GM12878 (cell line): Measurements from ENCODE around the gene TULP4. TPM values are rescaled to one million over a fixed set of nuclear protein-coding genes. Genes with fewer than 3 reads are reported as not detected.
A peak's percentile ranks its signal among the peaks of the same experiment; 100 is the strongest.

Experiments
- ATAC-seq: fragments of 200-7000 bp; cut with Tn5 transposase; 3 replicates; pipeline ENCODE4 v1.9.1; 2020; ENCODE audit warnings: mild to moderate bottlenecking, moderate library complexity
- BruUV-seq: library from RNA; stranded (reverse); fragments of 400-500 nt; replicated peaks from 2 replicates; lab custom pipeline; 2021; lab: Mats Ljungman, UMichigan
- CTCF ChIA-PET: fragments of 300-600 bp; sonication (Branson Sonifier 250); formaldehyde crosslinking; extraction: SDS; loops from one replicate; lab custom pipeline; 2021; ENCODE audit warnings: inconsistent platforms; lab: Yijun Ruan, JAX
- POLR2A ChIA-PET: fragments of 350-600 bp; formaldehyde crosslinking; extraction: SDS; loops from one replicate; lab custom pipeline; 2021; ENCODE audit warnings: inconsistent platforms; lab: Charles Lee
- RAD21 ChIA-PET: fragments of 300-600 bp; sonication (Branson Sonifier 250); formaldehyde crosslinking; loops from one replicate; lab custom pipeline; 2023; ENCODE audit warnings: antibody characterized with exemption; ENCODE audit not compliant: unreplicated experiment; lab: Charles Lee
- SMC1A ChIA-PET: fragments of 300-600 bp; sonication (Branson Sonifier 250); formaldehyde crosslinking; loops from one replicate; lab custom pipeline; 2023; ENCODE audit not compliant: unreplicated experiment, uncharacterized antibody; lab: Charles Lee
- DNase-seq: peaks from one replicate; pipeline ENCODE4 v3.0.0-alpha.2; 2011; ENCODE audit warnings: low read depth, low spot score
- FAIRE-seq: peaks from 3 replicates; lab custom pipeline; 2011; peaks lifted over from hg19 to GRCh38; lab: Jason Lieb, UNC
- H2AFZ ChIP-seq: 2 replicates; pipeline ENCODE4 v1.6.0; 2011; ENCODE audit warnings: low read depth, low read length, control low read depth; ENCODE audit not compliant: control insufficient read depth
- H3K27ac ChIP-seq: 2 replicates; pipeline ENCODE4 v1.5.1; 2011; ENCODE audit warnings: control low read depth; ENCODE audit not compliant: control insufficient read depth, insufficient read depth
- H3K27me3 ChIP-seq, 2 experiments: replicated peaks in 1 of 2; 2 replicates each; pipeline versions ENCODE4 v1.6.0 to v1.6.1; 2011; ENCODE audit warnings: low read length in 1 of 2; ENCODE audit not compliant: control insufficient read depth in 2 of 2, insufficient read depth in 2 of 2
- H3K36me3 ChIP-seq, 2 experiments: 2 replicates each; pipeline ENCODE4 v1.5.1; 2011; ENCODE audit warnings: low read length in 1 of 2; ENCODE audit not compliant: control insufficient read depth in 2 of 2, insufficient read depth in 2 of 2
- H3K4me1 ChIP-seq: 2 replicates; pipeline ENCODE4 v1.6.1; 2011; ENCODE audit warnings: mild to moderate bottlenecking, low read length, moderate library complexity, mixed read lengths; ENCODE audit not compliant: control insufficient read depth, insufficient read depth
- H3K4me2 ChIP-seq: 2 replicates; pipeline ENCODE4 v1.6.0; 2011; ENCODE audit warnings: control low read depth; ENCODE audit not compliant: control insufficient read depth, insufficient read depth
- H3K4me3 ChIP-seq: fragments of 200-600 bp; sonication (generic); 2 replicates; pipeline ENCODE4 v1.5.1; 2016
- H3K79me2 ChIP-seq: 2 replicates; pipeline ENCODE4 v1.6.0; 2011; ENCODE audit warnings: low read length; ENCODE audit not compliant: control insufficient read depth, insufficient read depth
- H3K9ac ChIP-seq: 2 replicates; pipeline ENCODE4 v1.8.0; 2011; ENCODE audit warnings: low read length, control low read depth, mixed read lengths; ENCODE audit not compliant: control insufficient read depth, insufficient read depth
- H3K9me3 ChIP-seq: replicated peaks from 3 replicates; pipeline ENCODE4 v1.5.1; 2011; ENCODE audit warnings: mild to moderate bottlenecking, low read length; ENCODE audit not compliant: control insufficient read depth, insufficient read depth
- H4K20me1 ChIP-seq: 2 replicates; pipeline ENCODE4 v1.6.0; 2011; ENCODE audit not compliant: control insufficient read depth, insufficient read depth
- CBX5 ChIP-seq: sonication (generic); IDR thresholded peaks from 2 replicates; pipeline ENCODE4 v1.6.1; 2016; ENCODE audit warnings: low read depth, moderate library complexity, mild to moderate bottlenecking, inconsistent platforms
- CHD1 ChIP-seq: IDR thresholded peaks from 2 replicates; pipeline ENCODE4 v1.6.1; 2012; ENCODE audit warnings: low read depth, low read length, improper control_type of control experiment
- DPF2 ChIP-seq: fragments of 450-650 bp; IDR thresholded peaks from 2 replicates; pipeline ENCODE4 v1.6.1; 2017; ENCODE audit warnings: mild to moderate bottlenecking
- TCF7 ChIP-seq: IDR thresholded peaks from 2 replicates; pipeline ENCODE4 v1.6.1; 2014; ENCODE audit warnings: antibody characterized with exemption, borderline replicate concordance
- WGBS: methylation state at CpG from one replicate; pipeline ENCODE4 v1.1.6; 2016; ENCODE audit warnings: low lambda C conversion rate; ENCODE audit not compliant: insufficient replicate concordance, insufficient coverage; ENCODE audit errors: missing lambda C conversion rate; 5-methylcytosine and 5-hydroxymethylcytosine counted together
- in situ Hi-C: fragments of 300-500 bp; cut with MboI; formaldehyde crosslinking; loops from 9 replicates; pipeline ENCODE4 v1.14.3; 2018; ENCODE audit warnings: mixed read lengths
- intact Hi-C: fragments of 100-400 bp; cut with micrococcal nuclease; formaldehyde crosslinking; loops from one replicate; pipeline ENCODE4 v1.14.2; 2022; ENCODE audit not compliant: unreplicated experiment
- polyA plus RNA-seq, 11 experiments: library from polyadenylated mRNA; depleted of rRNA in 4 of 11; unstranded in 6 of 11; stranded (reverse) in 5 of 11; fragments of >200 nt; fragmentation: Nextera tagmentation in 4 of 11; fragmentation: Illumina TruSeq in 1 of 11; extraction: Ambion mirVana in 4 of 11; extraction: Trizol in 1 of 11; gene quantifications; 1 replicate in 1 of 11; 2 replicates in 10 of 11; pipeline versions ENCODE4 v1.2.1 to v1.2.3, GENCODE V29; 2011 to 2016; ENCODE audit warnings: inconsistent platforms in 2 of 11, missing spikeins in 2 of 11, low read depth in 1 of 11
- total RNA-seq, 4 experiments: library from RNA; depleted of rRNA in 3 of 4; stranded (reverse); fragments of >200 nt in 3 of 4; fragmentation: Illumina TruSeq in 1 of 4; extraction: Trizol in 1 of 4; gene quantifications; 2 replicates each; pipeline versions ENCODE4 v1.2.1 to v1.2.3, GENCODE V29; 2013 to 2021
- TF ChIP-seq, protein P1 (sequence below): fragments of 450-650 bp; IDR thresholded peaks from 2 replicates; pipeline ENCODE4 v1.6.1; 2016; ENCODE audit warnings: mild to moderate bottlenecking

TULP4 gene
- total and polyA plus RNA-seq, 10 of the 15 experiments (the other 5 are each of a cell fraction or from before 2014, with no cell fraction given): 0.73 to 31.8 (median 14.0) TPM

DNA sequence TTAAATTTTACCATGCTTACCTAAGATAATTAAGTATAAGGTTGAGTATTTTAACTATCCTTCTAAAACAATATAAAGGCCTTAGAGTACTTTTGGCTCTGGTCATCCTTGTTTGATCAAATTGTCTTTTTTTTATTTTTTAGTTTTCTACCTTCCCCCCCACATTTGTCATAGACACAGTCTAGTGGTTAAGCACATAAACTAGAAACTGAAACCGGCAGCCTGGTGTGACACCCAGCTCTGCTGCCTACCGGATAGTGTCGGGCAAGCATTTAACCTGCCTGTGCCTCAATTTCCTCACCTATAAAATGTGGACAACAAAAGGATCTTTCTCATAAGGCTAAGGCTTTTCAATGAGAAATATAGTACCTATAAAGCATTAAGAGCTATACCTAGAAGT is 21.6 kb upstream of the TULP4 start (continued):
- TF ChIP-seq TCF7: no peak
- TF ChIP-seq, all 136 proteins: peak for 14

DNA sequence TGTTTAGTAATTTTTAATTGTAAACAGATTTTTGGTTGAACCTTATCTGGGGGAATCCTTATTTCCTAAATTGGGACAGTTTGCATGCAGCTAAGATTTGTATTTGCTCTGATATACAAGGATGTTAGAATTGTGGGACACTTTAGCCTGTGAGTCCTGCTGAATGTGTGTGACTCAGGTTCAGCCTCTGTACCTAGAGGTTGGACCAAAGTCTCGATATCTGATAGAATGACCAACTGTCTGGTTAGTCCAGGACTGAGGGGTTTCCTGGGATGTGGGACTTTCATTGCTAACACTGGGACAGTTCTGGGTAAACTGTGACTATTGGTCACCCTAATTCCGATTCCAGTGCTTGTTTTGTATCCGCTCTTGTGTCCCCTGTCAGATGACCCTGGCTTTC is 20.2 kb upstream of the TULP4 start:
- FAIRE-seq (no peak), DNase-seq (no peak), ATAC-seq (no peak)
- Histone ChIP-seq H3K9me3 (peaks cover 6% of the 10 kb centered on the region; the same call in 1 of the 3 replicates), H3K4me1 (peaks cover 30% of the 10 kb centered on the region), H3K9ac (no peak overlapping the region), H2AFZ (no peak overlapping the region), H3K4me2 (no peak overlapping the region; the same call in 1 of the 2 replicates), H4K20me1 (no peaks in the 10 kb centered on the region), H3K36me3 (peaks cover 0 to 2% of the 10 kb centered on the region in 2 experiments; a peak in 2 of 4 replicates), H3K79me2 (peaks cover 19% of the 10 kb centered on the region), H3K4me3 (no peak overlapping the region), H3K27me3 (no peaks in the 10 kb centered on the region), H3K27ac (peak overlapping the region; percentile 20)
- TF ChIP-seq CHD1 (no peak), DPF2 (no peak), CBX5 (no peak)
- TF ChIP-seq, protein P1, sequence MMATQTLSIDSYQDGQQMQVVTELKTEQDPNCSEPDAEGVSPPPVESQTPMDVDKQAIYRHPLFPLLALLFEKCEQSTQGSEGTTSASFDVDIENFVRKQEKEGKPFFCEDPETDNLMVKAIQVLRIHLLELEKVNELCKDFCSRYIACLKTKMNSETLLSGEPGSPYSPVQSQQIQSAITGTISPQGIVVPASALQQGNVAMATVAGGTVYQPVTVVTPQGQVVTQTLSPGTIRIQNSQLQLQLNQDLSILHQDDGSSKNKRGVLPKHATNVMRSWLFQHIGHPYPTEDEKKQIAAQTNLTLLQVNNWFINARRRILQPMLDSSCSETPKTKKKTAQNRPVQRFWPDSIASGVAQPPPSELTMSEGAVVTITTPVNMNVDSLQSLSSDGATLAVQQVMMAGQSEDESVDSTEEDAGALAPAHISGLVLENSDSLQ: no peak
- no TSS peak for BruUV-seq
- ChIA-PET POLR2A (interaction anchor here (0.6 kb wide), 1 partner anchor 27 kb away, joined by 3 read pairs; no protein-coding TSS in a partner anchor), CTCF (interaction anchor here (0.9 to 1.6 kb wide), 3 partner anchors 69 to 183 kb away, joined by 3 to 5 read pairs (median 3); no protein-coding TSS in a partner anchor), SMC1A (interaction anchor here (0.9 to 2.9 kb wide), 9 partner anchors 9 to 183 kb away, joined by 3 to 10 read pairs (median 4); no protein-coding TSS in a partner anchor), RAD21 (interaction anchor here (2.2 to 3.0 kb wide), 2 partner anchors 21 to 147 kb away, joined by 10 to 14 read pairs; no protein-coding TSS in a partner anchor)
- in situ Hi-C loops (no loop called here), intact Hi-C loops (no loop called here)
- 97% methylated on average over 3 of the region's 3 CpGs for WGBS
